Osteoblast (primary cell): Measurements from ENCODE around the gene S100A5. TPM values are rescaled to one million over a fixed set of nuclear protein-coding genes. Genes with fewer than 3 reads are reported as not detected.

Experiments used
- DNase-seq: peaks from one replicate; pipeline ENCODE4 v3.0.0; 2011; ENCODE audit warnings: low spot score, mixed read lengths; ENCODE audit not compliant: insufficient read length; ENCODE audit errors: missing footprints
- H2AFZ ChIP-seq: 2 replicates; pipeline ENCODE4 v1.6.0; 2011; ENCODE audit warnings: mild to moderate bottlenecking, low read length
- H3K27ac ChIP-seq: 2 replicates; pipeline ENCODE4 v1.5.1; 2011; ENCODE audit warnings: mild to moderate bottlenecking, low read depth, low read length, moderate library complexity
- H3K27me3 ChIP-seq: 2 replicates; pipeline ENCODE4 v1.6.0; 2012; ENCODE audit warnings: mild to moderate bottlenecking, control low read depth, inconsistent platforms, low read length, moderate library complexity; ENCODE audit not compliant: insufficient read depth
- H3K36me3 ChIP-seq: 2 replicates; pipeline ENCODE4 v1.5.1; 2011; ENCODE audit warnings: mild to moderate bottlenecking, low read length, control low read depth, moderate library complexity; ENCODE audit not compliant: insufficient read depth
- H3K4me1 ChIP-seq: 2 replicates; pipeline ENCODE4 v1.5.1; 2011; ENCODE audit warnings: mild to moderate bottlenecking, low read length, control low read depth, moderate library complexity; ENCODE audit not compliant: insufficient read depth
- H3K4me2 ChIP-seq: 2 replicates; pipeline ENCODE4 v1.6.0; 2011; ENCODE audit warnings: mild to moderate bottlenecking, low read length; ENCODE audit not compliant: insufficient read depth
- H3K4me3 ChIP-seq: fragments of 200-600 bp; sonication (generic); 3 replicates; pipeline ENCODE4 v1.5.1; 2012; ENCODE audit warnings: mild to moderate bottlenecking, low read length, inconsistent platforms; ENCODE audit not compliant: insufficient read depth
- H3K79me2 ChIP-seq: 2 replicates; pipeline ENCODE4 v1.6.0; 2012; ENCODE audit warnings: mild to moderate bottlenecking, low read length, control low read depth, inconsistent platforms; ENCODE audit not compliant: insufficient read depth
- H3K9me3 ChIP-seq: 2 replicates; pipeline ENCODE4 v1.5.1; 2011; ENCODE audit warnings: low read depth, low read length, control low read depth
- H4K20me1 ChIP-seq: 2 replicates; pipeline ENCODE4 v1.6.0; 2012; ENCODE audit warnings: mild to moderate bottlenecking, low read length, control low read depth; ENCODE audit not compliant: insufficient read depth
- total RNA-seq: library from RNA; depleted of rRNA; stranded (reverse); fragments of >200 nt; gene quantifications from 2 replicates; pipeline ENCODE4 v1.2.3, GENCODE V29; 2012
- TF ChIP-seq, protein P1 (sequence below): IDR thresholded peaks from 2 replicates; pipeline ENCODE4 v1.5.1; 2011; ENCODE audit warnings: mild to moderate bottlenecking, low read depth, low read length, moderate library complexity; ENCODE audit errors: extremely low read depth

The S100A5 gene
- total RNA-seq, 1 donor: not detected

DNA sequence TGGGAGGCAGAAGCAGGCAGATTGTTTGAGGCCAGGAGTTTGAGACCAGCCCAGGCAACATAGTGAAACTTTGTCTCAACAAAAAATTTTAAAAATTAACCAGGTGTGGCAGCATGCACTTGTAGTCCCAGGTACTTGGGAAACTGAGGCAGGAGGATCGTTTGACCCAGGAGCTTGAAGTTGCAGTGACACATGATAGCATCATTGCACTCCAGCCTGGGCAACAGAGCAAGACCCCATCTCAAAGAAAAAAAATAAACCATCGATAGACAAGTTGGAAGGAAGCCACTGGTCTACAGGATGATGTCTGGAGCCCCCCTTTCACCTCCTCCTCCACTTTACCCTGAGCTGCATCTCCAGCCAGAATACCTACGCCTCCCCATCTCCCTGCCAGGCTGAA, 21.5 kb downstream of the S100A5 start:
- H3K4me2 ChIP-seq: no peak overlapping the region
- no peaks in the 10 kb centered on the region for H3K79me2 ChIP-seq
- H2AFZ ChIP-seq: no peak overlapping the region
- no peaks in the 10 kb centered on the region for H3K36me3 ChIP-seq
- no peak overlapping the region for H3K4me3 ChIP-seq
- H3K4me1 ChIP-seq: no peaks in the 10 kb centered on the region
- TF ChIP-seq, protein P1, sequence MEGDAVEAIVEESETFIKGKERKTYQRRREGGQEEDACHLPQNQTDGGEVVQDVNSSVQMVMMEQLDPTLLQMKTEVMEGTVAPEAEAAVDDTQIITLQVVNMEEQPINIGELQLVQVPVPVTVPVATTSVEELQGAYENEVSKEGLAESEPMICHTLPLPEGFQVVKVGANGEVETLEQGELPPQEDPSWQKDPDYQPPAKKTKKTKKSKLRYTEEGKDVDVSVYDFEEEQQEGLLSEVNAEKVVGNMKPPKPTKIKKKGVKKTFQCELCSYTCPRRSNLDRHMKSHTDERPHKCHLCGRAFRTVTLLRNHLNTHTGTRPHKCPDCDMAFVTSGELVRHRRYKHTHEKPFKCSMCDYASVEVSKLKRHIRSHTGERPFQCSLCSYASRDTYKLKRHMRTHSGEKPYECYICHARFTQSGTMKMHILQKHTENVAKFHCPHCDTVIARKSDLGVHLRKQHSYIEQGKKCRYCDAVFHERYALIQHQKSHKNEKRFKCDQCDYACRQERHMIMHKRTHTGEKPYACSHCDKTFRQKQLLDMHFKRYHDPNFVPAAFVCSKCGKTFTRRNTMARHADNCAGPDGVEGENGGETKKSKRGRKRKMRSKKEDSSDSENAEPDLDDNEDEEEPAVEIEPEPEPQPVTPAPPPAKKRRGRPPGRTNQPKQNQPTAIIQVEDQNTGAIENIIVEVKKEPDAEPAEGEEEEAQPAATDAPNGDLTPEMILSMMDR: no peak
- no peaks in the 10 kb centered on the region for H3K9me3 ChIP-seq
- no peak overlapping the region for H3K27ac ChIP-seq
- H3K27me3 ChIP-seq: no peaks in the 10 kb centered on the region
- no peaks in the 10 kb centered on the region for H4K20me1 ChIP-seq
- DNase-seq: no peak

DNA sequence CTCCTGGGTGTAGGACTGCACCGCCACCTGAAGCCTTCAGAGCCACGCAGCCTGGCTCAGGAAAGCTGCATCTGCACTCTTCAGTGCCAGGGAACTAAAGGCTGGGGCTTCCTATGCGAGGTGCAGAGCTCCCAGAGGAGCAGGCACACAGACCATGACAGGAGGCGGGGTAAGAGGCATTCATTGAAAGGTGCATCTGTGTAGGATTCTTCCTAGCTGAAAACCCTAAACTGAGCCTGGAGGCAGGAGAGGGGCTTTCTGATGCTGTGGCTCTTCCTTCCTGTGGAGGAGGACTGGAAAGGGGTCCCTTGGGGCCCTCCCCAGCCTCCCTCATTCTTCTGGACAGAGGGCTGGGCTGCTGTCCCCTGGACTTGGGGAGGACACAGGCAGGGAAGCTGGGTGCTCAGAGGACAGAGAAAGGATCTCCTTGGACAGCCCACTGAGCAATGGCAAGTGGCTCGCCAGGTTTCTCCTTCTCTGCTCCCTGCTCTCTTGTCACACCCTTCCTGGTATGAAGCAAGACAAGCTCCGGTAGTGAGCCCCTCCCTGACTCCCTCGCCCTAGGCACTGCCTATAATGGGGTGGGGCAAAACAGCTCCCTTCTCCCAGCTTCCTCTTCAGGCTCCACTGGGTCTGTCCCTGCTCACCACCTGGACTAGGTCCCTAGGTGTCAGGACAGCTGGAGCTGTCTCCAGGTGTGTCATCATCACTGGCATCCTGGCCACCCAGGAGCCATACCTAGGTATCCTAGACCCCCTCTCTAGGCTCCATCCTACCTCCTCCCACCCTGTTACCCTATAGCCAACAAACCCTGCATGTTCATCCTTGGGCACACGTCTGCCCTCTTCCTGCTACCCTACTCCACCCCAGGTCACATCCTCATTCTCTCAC, 25.0 kb downstream of the S100A5 start:
- Histone ChIP-seq H3K9me3 (no peaks in the 10 kb centered on the region), H3K36me3 (no peaks in the 10 kb centered on the region), H2AFZ (no peak overlapping the region), H4K20me1 (no peaks in the 10 kb centered on the region), H3K4me3 (no peak overlapping the region), H3K27ac (no peak overlapping the region), H3K27me3 (no peaks in the 10 kb centered on the region), H3K4me1 (peaks cover 2% of the 10 kb centered on the region), H3K79me2 (no peaks in the 10 kb centered on the region), H3K4me2 (no peak overlapping the region)
- TF ChIP-seq, protein P1: no peak
- no peak for DNase-seq

DNA sequence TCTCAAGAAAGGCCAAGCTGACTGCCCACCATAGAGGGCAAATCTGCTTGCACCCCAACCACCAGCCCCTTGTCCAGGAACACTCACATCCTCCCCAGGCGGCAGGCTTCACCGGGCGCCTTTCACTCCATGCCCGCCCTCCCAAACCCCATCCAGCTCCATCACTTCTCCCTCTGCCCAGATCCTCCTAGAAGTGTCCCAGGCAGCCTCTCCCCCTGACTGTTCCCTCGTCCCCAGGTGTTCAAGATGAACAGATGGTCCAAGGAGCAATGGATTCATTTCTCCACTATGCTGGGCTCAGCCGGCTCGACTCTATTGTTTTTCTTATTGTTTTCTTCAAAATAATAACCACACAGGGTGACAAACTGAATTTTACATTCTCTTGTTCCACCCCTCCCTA, 27.1 kb downstream of the S100A5 start:
- H3K9me3 ChIP-seq: no peaks in the 10 kb centered on the region
- TF ChIP-seq, protein P1: no peak
- H3K27me3 ChIP-seq: no peaks in the 10 kb centered on the region
- H3K4me3 ChIP-seq: no peak overlapping the region
- no peaks in the 10 kb centered on the region for H3K36me3 ChIP-seq
- H2AFZ ChIP-seq: no peak overlapping the region
- H3K4me1 ChIP-seq: peaks cover 2% of the 10 kb centered on the region
- H3K4me2 ChIP-seq: no peak overlapping the region
- no peak overlapping the region for H3K27ac ChIP-seq
- DNase-seq: no peak
- H4K20me1 ChIP-seq: no peaks in the 10 kb centered on the region
- no peaks in the 10 kb centered on the region for H3K79me2 ChIP-seq

DNA sequence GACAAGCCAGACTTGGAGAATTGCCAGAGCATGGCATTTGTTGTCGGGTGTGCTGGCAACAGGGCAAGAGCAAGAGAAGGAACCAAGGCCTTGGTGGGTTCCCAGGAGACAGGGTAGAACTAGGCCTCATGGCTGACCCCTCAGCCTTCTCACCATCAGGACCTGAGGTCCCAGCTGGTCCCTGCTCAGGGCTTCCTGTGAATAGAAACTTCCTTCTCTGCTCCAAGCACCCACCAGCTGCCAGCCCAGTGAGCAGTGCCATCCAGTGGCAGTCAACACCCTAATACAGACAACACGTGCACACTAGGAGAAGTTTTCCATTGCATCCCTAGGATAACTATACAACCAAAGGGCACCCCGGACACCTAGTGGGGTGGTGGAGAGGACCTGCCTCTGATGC, 27.7 kb downstream of the S100A5 start:
- H3K4me3 ChIP-seq: no peak overlapping the region
- no peak for DNase-seq
- H3K27me3 ChIP-seq: no peaks in the 10 kb centered on the region
- no peaks in the 10 kb centered on the region for H4K20me1 ChIP-seq
- peak overlapping the region; percentile 1 for H2AFZ ChIP-seq
- no peaks in the 10 kb centered on the region for H3K79me2 ChIP-seq
- TF ChIP-seq, protein P1: peak; percentile 23
- H3K9me3 ChIP-seq: no peaks in the 10 kb centered on the region
- H3K4me1 ChIP-seq: peaks cover 7% of the 10 kb centered on the region
- H3K4me2 ChIP-seq: no peak overlapping the region
- no peaks in the 10 kb centered on the region for H3K36me3 ChIP-seq
- no peak overlapping the region for H3K27ac ChIP-seq
